ENCODE data around the gene MAGI2.

The MAGI2 gene

GRCh38 chr7:79425665-79426064 is 27.8 kb downstream of the MAGI2 start:
- TF ChIP-seq CTCF (IDR thresholded peaks at IDR 0.05; ENCODE audit: low read depth, low read length): no peak
- no peak overlapping the region for H3K4me3 ChIP-seq (ENCODE audit: low read depth, low read length)

- no peak overlapping the region for H3K4me3 ChIP-seq (ENCODE audit: low read depth, low read length)
- no peak for TF ChIP-seq CTCF (IDR thresholded peaks at IDR 0.05; ENCODE audit: low read depth, low read length)
These were observed 31.7 kb downstream of the MAGI2 start for GRCh38 chr7:79421751-79422150.

- no peak for TF ChIP-seq CTCF (IDR thresholded peaks at IDR 0.05; ENCODE audit: low read depth, low read length)
These were observed 33.0 kb downstream of the MAGI2 start for GRCh38 chr7:79420464-79420863.

GRCh38 chr7:79414910-79415309 is 38.6 kb downstream of the MAGI2 start:
- no peak for TF ChIP-seq CTCF (IDR thresholded peaks at IDR 0.05; ENCODE audit: low read depth, low read length)
- H3K4me3 ChIP-seq (ENCODE audit: low read depth, low read length): no peak overlapping the region

More at GRCh38 chr7:79420464-79420863, 33.0 kb downstream of the MAGI2 start:
- no peak overlapping the region for H3K4me3 ChIP-seq (ENCODE audit: low read depth, low read length)

GRCh38 chr7:79412915-79413314 is 40.6 kb downstream of the MAGI2 start:
- no peak overlapping the region for H3K4me3 ChIP-seq (ENCODE audit: low read depth, low read length)
- no peak for TF ChIP-seq CTCF (IDR thresholded peaks at IDR 0.05; ENCODE audit: low read depth, low read length)

GRCh38 chr7:79412438-79412837 is 41.0 kb downstream of the MAGI2 start:
- no peak overlapping the region for H3K4me3 ChIP-seq (ENCODE audit: low read depth, low read length)
- no peak for TF ChIP-seq CTCF (IDR thresholded peaks at IDR 0.05; ENCODE audit: low read depth, low read length)

- H3K4me3 ChIP-seq (ENCODE audit: low read depth, low read length): no peak overlapping the region
- TF ChIP-seq CTCF (IDR thresholded peaks at IDR 0.05; ENCODE audit: low read depth, low read length): no peak
These were observed 43.1 kb downstream of the MAGI2 start for GRCh38 chr7:79410345-79410744.
